Measurements from ENCODE around the gene KSR2. TPM values are rescaled to one million over a fixed set of nuclear protein-coding genes. Genes with fewer than 3 reads are reported as not detected.

The KSR2 gene
- total RNA-seq, 1 experiment from 2014 or later = 0.08 TPM

GRCh38 chr12:117538032-117538690, 430.6 kb downstream of the KSR2 start:
- no peak for DNase-seq (ENCODE audit: low spot score)

GRCh38 chr12:117533687-117534086, 435.1 kb downstream of the KSR2 start:
- no peak for DNase-seq (ENCODE audit: low spot score)

GRCh38 chr12:117530796-117531195, 438.0 kb downstream of the KSR2 start:
- DNase-seq (ENCODE audit: low spot score) = no peak

GRCh38 chr12:117528538-117528937, 440.3 kb downstream of the KSR2 start:
- DNase-seq (ENCODE audit: low spot score) = no peak

- DNase-seq (ENCODE audit: low spot score) = no peak
Observed at GRCh38 chr12:117527479-117527855, 441.3 kb downstream of the KSR2 start.

GRCh38 chr12:117526757-117527478, 441.9 kb downstream of the KSR2 start:
- DNase-seq (ENCODE audit: low spot score) = no peak

GRCh38 chr12:117525766-117526165, 443.0 kb downstream of the KSR2 start:
- DNase-seq (ENCODE audit: low spot score) = no peak

- DNase-seq (ENCODE audit: low spot score) = no peak
Observed at GRCh38 chr12:117524806-117525205, 444.0 kb downstream of the KSR2 start.

- DNase-seq (ENCODE audit: low spot score) = no peak
Observed at GRCh38 chr12:117523971-117524370, 444.8 kb downstream of the KSR2 start.

GRCh38 chr12:117522559-117522958, 446.2 kb downstream of the KSR2 start:
- DNase-seq (ENCODE audit: low spot score) = no peak

GRCh38 chr12:117521867-117522266, 446.9 kb downstream of the KSR2 start:
- DNase-seq (ENCODE audit: low spot score) = no peak

GRCh38 chr12:117521346-117521745, 447.4 kb downstream of the KSR2 start:
- DNase-seq (ENCODE audit: low spot score) = no peak

GRCh38 chr12:117518594-117519270, 450.1 kb downstream of the KSR2 start:
- peak; percentile 10 for DNase-seq (ENCODE audit: low spot score)

GRCh38 chr12:117517219-117517739, 451.5 kb downstream of the KSR2 start:
- no peak for DNase-seq (ENCODE audit: low spot score)

GRCh38 chr12:117516034-117516433, 452.8 kb downstream of the KSR2 start:
- DNase-seq (ENCODE audit: low spot score) = no peak

GRCh38 chr12:117514016-117514415, 454.8 kb downstream of the KSR2 start:
- DNase-seq (ENCODE audit: low spot score) = no peak

- DNase-seq (ENCODE audit: low spot score) = no peak
Observed at GRCh38 chr12:117513353-117513752, 455.4 kb downstream of the KSR2 start.

- no peak for DNase-seq (ENCODE audit: low spot score)
Observed at GRCh38 chr12:117508468-117508867, 460.3 kb downstream of the KSR2 start.

GRCh38 chr12:117507548-117507947, 461.2 kb downstream of the KSR2 start:
- no peak for DNase-seq (ENCODE audit: low spot score)

- no peak for DNase-seq (ENCODE audit: low spot score)
Observed at GRCh38 chr12:117506333-117506732, 462.5 kb downstream of the KSR2 start.

- no peak for DNase-seq (ENCODE audit: low spot score)
Observed at GRCh38 chr12:117502633-117503032, 466.2 kb downstream of the KSR2 start.

- no peak for DNase-seq (ENCODE audit: low spot score)
Observed at GRCh38 chr12:117502233-117502632, 466.6 kb downstream of the KSR2 start.
